Heart right ventricle (tissue), 16 donors: Measurements from ENCODE around the gene KIF4A. TPM values are rescaled to one million over a fixed set of nuclear protein-coding genes. Genes with fewer than 3 reads are reported as not detected.

Source experiments
- ATAC-seq, 8 donors: fragments of 200-7000 bp; cut with Tn5 transposase; one replicate each; pipeline ENCODE4 v1.9.1; 2020; ENCODE audit warnings: mild to moderate bottlenecking in 8 of 8, moderate library complexity in 8 of 8, moderate number of reproducible peaks in 1 of 8
- DNase-seq, 2 donors: peaks; one replicate each; pipeline ENCODE4 v3.0.0-alpha.2; 2020
- H3K27ac ChIP-seq, 10 donors: fragments of 200-600 bp; sonication (generic) in 2 of 10; one replicate each; pipeline versions ENCODE4 v1.5.0 to v1.8.0; 2020 to 2022; ENCODE audit warnings: mild to moderate bottlenecking in 3 of 10
- H3K27me3 ChIP-seq, 7 donors: fragments of 200-600 bp; one replicate each; pipeline ENCODE4 v1.8.0; 2021 to 2022; ENCODE audit warnings: mild to moderate bottlenecking in 2 of 7
- H3K36me3 ChIP-seq, 9 donors: fragments of 200-600 bp; sonication (generic) in 1 of 9; one replicate each; pipeline versions ENCODE4 v1.5.0 to v1.8.0; 2020 to 2022; ENCODE audit warnings: mild to moderate bottlenecking in 2 of 9
- H3K4me1 ChIP-seq, 9 donors: fragments of 200-600 bp; sonication (generic) in 1 of 9; one replicate each; pipeline versions ENCODE4 v1.5.0 to v1.8.0; 2020 to 2022; ENCODE audit warnings: mild to moderate bottlenecking in 4 of 9
- H3K4me3 ChIP-seq, 10 donors: fragments of 200-600 bp; sonication (generic) in 2 of 10; one replicate each; pipeline versions ENCODE4 v1.5.0 to v1.8.0; 2020 to 2022; ENCODE audit warnings: mild to moderate bottlenecking in 7 of 10, moderate library complexity in 2 of 10
- H3K9me3 ChIP-seq, 11 donors: fragments of 200-600 bp in 10 of 11; sonication (generic) in 2 of 11; one replicate each; pipeline versions ENCODE4 v1.5.0 to v1.8.0; 2013 to 2022; ENCODE audit warnings: mild to moderate bottlenecking in 2 of 11, control low read depth in 1 of 11, moderate library complexity in 1 of 11
- CTCF ChIP-seq, 9 donors: fragments of 200-600 bp; sonication (generic) in 2 of 9; IDR thresholded peaks; one replicate each; pipeline versions ENCODE4 v1.5.0 to v1.8.0; 2021 to 2022; ENCODE audit warnings: antibody characterized with exemption in 9 of 9, mild to moderate bottlenecking in 5 of 9, moderate library complexity in 1 of 9
- WGBS, 2 donors: extraction: QIAGEN DNeasy Blood & Tissue Kit; methylation state at CpG; one replicate each; pipeline ENCODE4 v1.1.7; 2013; ENCODE audit warnings: inconsistent platforms in 1 of 2; 5-methylcytosine and 5-hydroxymethylcytosine counted together
- intact Hi-C, 10 donors: fragments of 100-400 bp; cut with DNase I; formaldehyde crosslinking; loops; one replicate each; pipeline versions ENCODE4 v1.11.1 to v1.14.2; 2022
- polyA plus RNA-seq, 2 donors: library from polyadenylated mRNA; stranded (reverse); fragments of 200-250 nt; gene quantifications; one replicate each; pipeline ENCODE4 v1.2.3, GENCODE V29; 2013
- total RNA-seq, 10 donors: library from RNA; stranded (reverse); fragmentation: NEBNext Ultra II Directional in 3 of 10; extraction: Animal tissue kit (Norgen Biotek cat#: 25700) in 3 of 10; gene quantifications; one replicate each; pipeline versions ENCODE4 v1.2.1 to v1.2.4, GENCODE V29; 2021 to 2023
- donor health status: Arrhythmogenic right ventricular cardiomyopathy.
- donor health status: ischemic (EF 13 %, LVEDD 7.1; RV severe dilation, severe dysfunction).
- donor health status: healthy with polysubstance abuse.
- donor health status: DM: no; HTN: yes; CAD: no.
- donor health status: DM: no; HTN: no; CAD: no.
- donor health status: ischemic (EF 25% LVEDD 6.9; RV normal size, moderate dysfunction).
- donor health status: ischemic (EF 25% LVEDD 5.7; RV mildly dilated, moderate dysfunction).
- donor health status: healthy.
- donor health status: DM: yes; HTN: yes; CAD: no.
- donor health status: Ischemic cardiomyopathy.
- donor health status: ischemic (EF 35%, LVEDD 5.7; RV mildly dilated, moderate dysfunction).
- donor health status: nonischemic (EF 11% LVEDD 7.7; RV severe dilation, severe dysfunction).
- donor health status: DM: yes; HTN: yes; CAD: no.
- donor health status: PGD.
- donor health status: ischemic (EF 29% LVEDD 5.4; RV normal size, mild dysfunction).
- donor health status: nonischemic (EF 23%, LVEDD 6.1; RV moderate dilation, normal function).

The KIF4A gene
- total and polyA plus RNA-seq, 12 donors = 0.07 to 2.8 (median 0.24) TPM; not detected in 4

GRCh38 chrX:70402721-70403120 lies 112.8 kb downstream of the KIF4A start:
- TF ChIP-seq CTCF (IDR thresholded peaks at IDR 0.05) = no peak
- intact Hi-C loops = no loop called here
- 92 to 94% methylated on average over 2 of the region's 2 CpGs for WGBS, 2 donors
- peaks cover 0 to 11% (median 0%) of the 10 kb centered on the region in 9 donors for H3K36me3 ChIP-seq
- DNase-seq = no peak
- H3K4me1 ChIP-seq = peaks cover 0 to 9% (median 0%) of the 10 kb centered on the region in 9 donors
- H3K4me3 ChIP-seq = no peak overlapping the region
- H3K9me3 ChIP-seq = no peaks in the 10 kb centered on the region
- no peak for ATAC-seq
- peaks cover 0 to 14% (median 0%) of the 10 kb centered on the region in 7 donors for H3K27me3 ChIP-seq
- no peak overlapping the region for H3K27ac ChIP-seq

- ATAC-seq = no peak
- no peak for TF ChIP-seq CTCF (IDR thresholded peaks at IDR 0.05)
- Histone ChIP-seq H3K27ac (no peak overlapping the region), H3K9me3 (no peaks in the 10 kb centered on the region), H3K4me1 (no peaks in the 10 kb centered on the region), H3K4me3 (no peak overlapping the region), H3K36me3 (peaks cover 0 to 11% (median 0%) of the 10 kb centered on the region in 9 donors), H3K27me3 (peaks cover 0 to 14% (median 0%) of the 10 kb centered on the region in 7 donors)
- intact Hi-C loops = no loop called here
- WGBS, 2 donors = 91 to 100% methylated on average over 1 of the region's 1 CpG
- DNase-seq = no peak
Measured at GRCh38 chrX:70405003-70405402, 115.1 kb downstream of the KIF4A start.

GRCh38 chrX:70410921-70411320 lies 121.0 kb downstream of the KIF4A start:
- H3K36me3 ChIP-seq = peaks cover 0 to 2% (median 0%) of the 10 kb centered on the region in 9 donors
- WGBS, 2 donors = 93 to 96% methylated on average over 2 of the region's 2 CpGs
- H3K27ac ChIP-seq = no peak overlapping the region
- TF ChIP-seq CTCF (IDR thresholded peaks at IDR 0.05) = no peak
- H3K27me3 ChIP-seq = no peaks in the 10 kb centered on the region
- DNase-seq (no peak), ATAC-seq (no peak)
- intact Hi-C loops = no loop called here
- H3K4me3 ChIP-seq = no peak overlapping the region
- H3K4me1 ChIP-seq = no peaks in the 10 kb centered on the region
- no peaks in the 10 kb centered on the region for H3K9me3 ChIP-seq

GRCh38 chrX:70411475-70411874 lies 121.6 kb downstream of the KIF4A start:
- Histone ChIP-seq H3K36me3 (no peaks in the 10 kb centered on the region), H3K27me3 (no peaks in the 10 kb centered on the region), H3K4me3 (no peak overlapping the region), H3K4me1 (no peaks in the 10 kb centered on the region), H3K9me3 (no peaks in the 10 kb centered on the region), H3K27ac (no peak overlapping the region)
- DNase-seq (no peak), ATAC-seq (no peak)
- no peak for TF ChIP-seq CTCF (IDR thresholded peaks at IDR 0.05)
- 89 to 97% methylated on average over 3 of the region's 3 CpGs for WGBS, 2 donors
- intact Hi-C loops = no loop called here
